PC-3 (cell line): ENCODE measurements around the gene OR3A1. TPM values are rescaled to one million over a fixed set of nuclear protein-coding genes. Genes with fewer than 3 reads are reported as not detected.
A peak's percentile ranks its signal among the peaks of the same experiment; 100 is the strongest.
"Not testable (repeated sequence)": the region's sequence is repeated elsewhere in the genome, so short reads cannot be mapped to it uniquely, and the experiment has no call there.

Experiments
- ATAC-seq: fragments of 200-7000 bp; cut with Tn5 transposase; 2 replicates; pipeline ENCODE4 v1.9.1; 2020; ENCODE audit warnings: mild to moderate bottlenecking, moderate library complexity
- BruUV-seq: library from RNA; stranded (reverse); fragments of 400-500 nt; replicated peaks from 2 replicates; lab custom pipeline; 2021; lab: Mats Ljungman, UMichigan
- CTCF ChIA-PET: fragments of 300-600 bp; sonication (Branson Sonifier 250); formaldehyde crosslinking; loops from one replicate; lab custom pipeline; 2022; ENCODE audit warnings: antibody characterized with exemption; lab: Charles Lee
- POLR2A ChIA-PET: fragments of 300-600 bp; sonication (Branson Sonifier 250); formaldehyde crosslinking; loops from one replicate; lab custom pipeline; 2022; ENCODE audit warnings: antibody characterized with exemption; ENCODE audit not compliant: unreplicated experiment; lab: Charles Lee
- DNase-seq: peaks from one replicate; pipeline ENCODE4 v3.0.0-alpha.2; 2015
- H2AFZ ChIP-seq: fragments of 300-600 bp; sonication (generic); 2 replicates; pipeline ENCODE4 v1.6.0; 2016; ENCODE audit warnings: antibody characterized with exemption, low read length
- H3F3A ChIP-seq: fragments of 300-600 bp; sonication (generic); one replicate; pipeline ENCODE4 v1.6.0; 2017; ENCODE audit warnings: antibody characterized with exemption, low read length, control low read depth, mild to moderate bottlenecking; ENCODE audit not compliant: unreplicated experiment
- H3K27ac ChIP-seq: fragments of 300-600 bp; sonication (generic); 2 replicates; pipeline ENCODE4 v1.5.1; 2016; ENCODE audit warnings: mild to moderate bottlenecking, low read length
- H3K27me3 ChIP-seq: fragments of 300-600 bp; sonication (generic); 2 replicates; pipeline ENCODE4 v1.6.1; 2016; ENCODE audit warnings: low read length, mixed read lengths
- H3K36me3 ChIP-seq: fragments of 300-600 bp; sonication (generic); 2 replicates; pipeline ENCODE4 v1.6.1; 2016; ENCODE audit warnings: low read depth, mixed run types, low read length, mixed read lengths
- H3K4me1 ChIP-seq: fragments of 300-600 bp; sonication (generic); 2 replicates; pipeline ENCODE4 v1.5.1; 2016; ENCODE audit warnings: low read length; ENCODE audit not compliant: insufficient read depth
- H3K4me2 ChIP-seq: fragments of 300-600 bp; sonication (generic); 2 replicates; pipeline ENCODE4 v1.6.0; 2016; ENCODE audit warnings: low read length
- H3K4me3 ChIP-seq: fragments of 300-600 bp; sonication (generic); 2 replicates; pipeline ENCODE4 v1.5.1; 2016; ENCODE audit warnings: mild to moderate bottlenecking, low read length, mixed read lengths
- H3K79me2 ChIP-seq: fragments of 300-600 bp; sonication (generic); 2 replicates; pipeline ENCODE4 v1.6.1; 2017; ENCODE audit warnings: low read length, mixed read lengths
- H3K9ac ChIP-seq: fragments of 300-600 bp; sonication (generic); 2 replicates; pipeline ENCODE4 v1.6.0; 2016; ENCODE audit warnings: mild to moderate bottlenecking, low read length
- H3K9me2 ChIP-seq: fragments of 300-600 bp; sonication (generic); replicated peaks from 2 replicates; pipeline ENCODE4 v1.6.1; 2016; ENCODE audit warnings: mixed run types, low read length, mixed read lengths
- H3K9me3 ChIP-seq: fragments of 300-600 bp; sonication (generic); 2 replicates; pipeline ENCODE4 v1.6.1; 2016; ENCODE audit warnings: low read length, mixed read lengths
- H4K20me1 ChIP-seq: fragments of 300-600 bp; sonication (generic); 2 replicates; pipeline ENCODE4 v1.6.1; 2016; ENCODE audit warnings: low read length, mixed read lengths
- EZH2 ChIP-seq: fragments of 300-600 bp; sonication (generic); IDR thresholded peaks from one replicate; pipeline ENCODE4 v1.6.1; 2017; ENCODE audit warnings: antibody characterized with exemption, mild to moderate bottlenecking, low read length; ENCODE audit not compliant: unreplicated experiment
- EZH2phosphoT487 ChIP-seq: fragments of 300-600 bp; sonication (generic); IDR thresholded peaks from 2 replicates; pipeline ENCODE4 v1.6.1; 2018; ENCODE audit warnings: mild to moderate bottlenecking, antibody characterized with exemption, low read length, borderline replicate concordance
- intact Hi-C: fragments of 100-400 bp; cut with micrococcal nuclease; formaldehyde crosslinking; loops from 2 replicates; pipeline ENCODE4 v1.9.0; 2023
- total RNA-seq: library from RNA; depleted of rRNA; stranded (reverse); fragments of >200 nt; gene quantifications from 2 replicates; pipeline ENCODE4 v1.2.3, GENCODE V29; 2014
- TF ChIP-seq, protein P1 (sequence below): fragments of 300-600 bp; sonication (generic); conservative IDR thresholded peaks from 2 replicates; pipeline ENCODE4 v1.5.1; 2017; ENCODE audit warnings: antibody characterized with exemption, low read depth, mild to moderate bottlenecking, low read length

OR3A1 gene
- total RNA-seq, 1 experiment from 2014 or later = not detected

DNA sequence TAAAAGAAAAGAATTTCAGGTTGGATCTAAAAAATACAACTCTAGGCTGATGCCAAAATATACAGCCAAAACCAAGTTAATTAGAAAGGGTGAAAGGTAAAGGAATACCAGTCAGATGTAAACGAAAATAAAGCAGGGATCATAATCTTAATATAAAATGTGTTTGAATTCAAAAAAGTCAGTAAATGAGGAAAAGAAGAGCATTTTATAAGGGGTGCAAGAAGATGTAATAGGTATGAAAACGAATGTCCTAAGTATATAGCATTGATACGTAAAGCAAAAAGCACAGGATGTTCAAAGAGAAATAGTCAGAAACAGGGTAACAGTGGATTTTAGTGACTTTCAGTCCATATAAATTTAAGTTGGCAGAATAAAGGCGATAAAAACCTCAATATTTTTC, 2.5 kb downstream of the OR3A1 start:
- H3K4me3 ChIP-seq = no peak overlapping the region
- no peaks in the 10 kb centered on the region for H3K9me2 ChIP-seq
- no peaks in the 10 kb centered on the region for H4K20me1 ChIP-seq
- no peak for TF ChIP-seq EZH2
- no peak for TF ChIP-seq EZH2phosphoT487
- TF ChIP-seq, protein P1, sequence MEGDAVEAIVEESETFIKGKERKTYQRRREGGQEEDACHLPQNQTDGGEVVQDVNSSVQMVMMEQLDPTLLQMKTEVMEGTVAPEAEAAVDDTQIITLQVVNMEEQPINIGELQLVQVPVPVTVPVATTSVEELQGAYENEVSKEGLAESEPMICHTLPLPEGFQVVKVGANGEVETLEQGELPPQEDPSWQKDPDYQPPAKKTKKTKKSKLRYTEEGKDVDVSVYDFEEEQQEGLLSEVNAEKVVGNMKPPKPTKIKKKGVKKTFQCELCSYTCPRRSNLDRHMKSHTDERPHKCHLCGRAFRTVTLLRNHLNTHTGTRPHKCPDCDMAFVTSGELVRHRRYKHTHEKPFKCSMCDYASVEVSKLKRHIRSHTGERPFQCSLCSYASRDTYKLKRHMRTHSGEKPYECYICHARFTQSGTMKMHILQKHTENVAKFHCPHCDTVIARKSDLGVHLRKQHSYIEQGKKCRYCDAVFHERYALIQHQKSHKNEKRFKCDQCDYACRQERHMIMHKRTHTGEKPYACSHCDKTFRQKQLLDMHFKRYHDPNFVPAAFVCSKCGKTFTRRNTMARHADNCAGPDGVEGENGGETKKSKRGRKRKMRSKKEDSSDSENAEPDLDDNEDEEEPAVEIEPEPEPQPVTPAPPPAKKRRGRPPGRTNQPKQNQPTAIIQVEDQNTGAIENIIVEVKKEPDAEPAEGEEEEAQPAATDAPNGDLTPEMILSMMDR = no peak
- H3K4me1 ChIP-seq = no peaks in the 10 kb centered on the region
- no peaks in the 10 kb centered on the region for H3K79me2 ChIP-seq
- BruUV-seq = no TSS peak
- no peak overlapping the region for H3K9ac ChIP-seq
- H3K27ac ChIP-seq = no peak overlapping the region
- CTCF ChIA-PET = no interaction called here
- no peak for ATAC-seq
- H3K9me3 ChIP-seq = no peaks in the 10 kb centered on the region
- peaks cover 33% of the 10 kb centered on the region for H3K27me3 ChIP-seq
- no peak overlapping the region for H2AFZ ChIP-seq
- no peaks in the 10 kb centered on the region for H3K36me3 ChIP-seq
- H3F3A ChIP-seq = no peaks in the 10 kb centered on the region
- DNase-seq = no peak
- intact Hi-C loops = no loop called here
- no peak overlapping the region for H3K4me2 ChIP-seq
- POLR2A ChIA-PET = no interaction called here

DNA sequence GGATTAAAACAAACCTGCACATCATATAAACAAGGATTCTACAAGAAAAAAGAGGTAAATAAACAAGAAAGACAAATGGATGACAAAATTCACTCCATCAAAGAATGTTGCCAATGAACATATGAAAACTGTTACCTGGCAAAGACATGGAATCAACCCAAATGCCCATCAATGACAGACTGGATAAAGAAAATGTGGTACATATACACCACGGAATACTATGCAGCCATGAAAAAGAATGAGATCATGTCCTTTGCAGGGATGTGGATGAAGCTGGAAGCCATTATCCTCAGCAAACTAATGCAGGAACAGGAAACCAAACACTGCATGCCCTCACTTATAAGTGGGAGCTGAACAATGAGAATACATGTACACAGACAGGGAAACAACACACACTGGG, 4.6 kb downstream of the OR3A1 start:
- H3K9me2 ChIP-seq, DNase-seq, H3K27ac ChIP-seq, H4K20me1 ChIP-seq, BruUV-seq, H3K79me2 ChIP-seq, ATAC-seq, intact Hi-C loops, H3F3A ChIP-seq, POLR2A ChIA-PET, H3K4me2 ChIP-seq, CTCF ChIA-PET, H3K9ac ChIP-seq, H3K36me3 ChIP-seq, H2AFZ ChIP-seq, H3K4me1 ChIP-seq, H3K9me3 ChIP-seq, H3K4me3 ChIP-seq: not testable (repeated sequence)
- peaks cover 33% of the 10 kb centered on the region for H3K27me3 ChIP-seq

DNA sequence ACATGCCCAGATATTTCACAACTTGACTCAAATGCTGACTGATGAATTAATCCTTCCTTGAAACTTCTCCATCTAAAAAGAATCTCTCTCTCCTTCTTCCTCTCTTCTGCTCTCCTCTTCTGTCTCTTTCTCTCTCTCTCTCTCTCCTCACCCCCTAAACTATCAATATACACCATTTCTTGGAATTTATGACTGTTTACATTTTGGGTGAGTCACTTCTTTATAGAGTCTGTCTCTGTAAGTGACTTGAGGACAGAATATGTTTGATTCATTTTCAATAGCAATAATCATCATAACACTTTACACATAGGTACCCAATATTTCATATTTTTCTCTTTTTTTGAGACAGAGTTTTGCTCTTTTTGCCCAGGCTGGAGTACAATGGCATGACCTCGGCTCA, 15.3 kb downstream of the OR3A1 start:
- H3K27me3 ChIP-seq = no peaks in the 10 kb centered on the region
- H3F3A ChIP-seq = no peaks in the 10 kb centered on the region
- no peaks in the 10 kb centered on the region for H3K9me3 ChIP-seq
- no peak overlapping the region for H2AFZ ChIP-seq
- H3K9ac ChIP-seq = no peak overlapping the region
- H3K4me2 ChIP-seq = 0 out of 2 replicates have a peak overlapping the region, but pooled peaks have one; percentile 16
- no peak overlapping the region for H3K4me3 ChIP-seq
- POLR2A ChIA-PET = no interaction called here
- CTCF ChIA-PET = no interaction called here
- BruUV-seq = no TSS peak
- H3K36me3 ChIP-seq = no peaks in the 10 kb centered on the region
- ATAC-seq (peak; percentile 82), DNase-seq (peak; percentile 60)
- no peaks in the 10 kb centered on the region for H4K20me1 ChIP-seq
- peaks cover 8% of the 10 kb centered on the region; the same call in 1 of the 2 replicates for H3K4me1 ChIP-seq
- intact Hi-C loops = no loop called here
- TF ChIP-seq, protein P1 = no peak
- no peak for TF ChIP-seq EZH2phosphoT487
- no peak for TF ChIP-seq EZH2
- H3K9me2 ChIP-seq = no peaks in the 10 kb centered on the region
- no peak overlapping the region for H3K27ac ChIP-seq
- no peaks in the 10 kb centered on the region for H3K79me2 ChIP-seq
